Heart left ventricle (tissue), 16 donors: Measurements from ENCODE around the gene CNPY1. TPM values are rescaled to one million over a fixed set of nuclear protein-coding genes. Genes with fewer than 3 reads are reported as not detected.

Source experiments
- ATAC-seq, 4 donors: fragments of 200-7000 bp; cut with Tn5 transposase; one replicate each; pipeline ENCODE4 v1.9.1; 2020 to 2022; ENCODE audit warnings: moderate library complexity in 4 of 4, mild to moderate bottlenecking in 3 of 4, moderate number of reproducible peaks in 1 of 4
- DNase-seq, 5 donors: peaks; one replicate each; pipeline ENCODE4 v3.0.0-alpha.2; 2020
- H3K27ac ChIP-seq, 12 donors: fragments of 200-600 bp; sonication (generic) in 4 of 12; one replicate each; pipeline versions ENCODE4 v1.5.0 to v1.8.0; 2016 to 2022; ENCODE audit warnings: mild to moderate bottlenecking in 2 of 12
- H3K27me3 ChIP-seq, 9 donors: fragments of 200-600 bp; sonication (generic) in 2 of 9; one replicate each; pipeline versions ENCODE4 v1.5.1 to v1.8.0; 2016 to 2022; ENCODE audit warnings: mild to moderate bottlenecking in 3 of 9
- H3K36me3 ChIP-seq, 9 donors: fragments of 200-600 bp; sonication (generic) in 2 of 9; one replicate each; pipeline versions ENCODE4 v1.5.0 to v1.8.0; 2018 to 2022; ENCODE audit warnings: mild to moderate bottlenecking in 2 of 9
- H3K4me1 ChIP-seq, 12 donors: fragments of 200-600 bp; sonication (generic) in 4 of 12; one replicate each; pipeline versions ENCODE4 v1.5.0 to v1.8.0; 2016 to 2022; ENCODE audit warnings: mild to moderate bottlenecking in 3 of 12
- H3K4me3 ChIP-seq, 12 donors: fragments of 200-600 bp; sonication (generic) in 4 of 12; one replicate each; pipeline versions ENCODE4 v1.5.0 to v1.8.0; 2017 to 2022; ENCODE audit warnings: mild to moderate bottlenecking in 9 of 12, moderate library complexity in 4 of 12
- H3K9me3 ChIP-seq, 12 donors: fragments of 200-600 bp; sonication (generic) in 4 of 12; one replicate each; pipeline versions ENCODE4 v1.5.0 to v1.8.0; 2016 to 2022; ENCODE audit warnings: mild to moderate bottlenecking in 1 of 12
- POLR2A ChIP-seq, 2 donors: fragments of 450-650 bp; IDR thresholded peaks; one replicate each; pipeline ENCODE4 v1.6.1; 2017; ENCODE audit warnings: antibody characterized with exemption in 2 of 2, mild to moderate bottlenecking in 2 of 2, moderate library complexity in 2 of 2
- WGBS, 4 donors: extraction: QIAGEN DNeasy Blood & Tissue Kit in 2 of 4; methylation state at CpG; one replicate each; pipeline versions ENCODE4 v1.1.5 to v1.1.7; 2013 to 2018; 5-methylcytosine and 5-hydroxymethylcytosine counted together
- intact Hi-C, 10 donors: fragments of 100-400 bp; cut with DNase I; formaldehyde crosslinking; loops; one replicate each; pipeline versions ENCODE4 v1.11.1 to v1.14.2; 2022
- polyA plus RNA-seq, 2 donors: library from polyadenylated mRNA; stranded (reverse); fragments of 200-250 nt; gene quantifications; one replicate each; pipeline ENCODE4 v1.2.3, GENCODE V29; 2013
- total RNA-seq, 9 donors: library from RNA; depleted of rRNA in 2 of 9; stranded (reverse); fragments of >200 nt in 2 of 9; fragmentation: NEBNext Ultra II Directional in 3 of 9; extraction: Animal tissue kit (Norgen Biotek cat#: 25700) in 3 of 9; gene quantifications; one replicate each; pipeline versions ENCODE4 v1.1.0 to v1.2.4, GENCODE V29; 2016 to 2023
- TF ChIP-seq, protein P1 (sequence below), 12 donors: fragments of 200-600 bp; sonication (generic) in 4 of 12; IDR thresholded peaks; one replicate each; pipeline versions ENCODE4 v1.5.0 to v1.8.0; 2018 to 2022; ENCODE audit warnings: antibody characterized with exemption in 12 of 12, mild to moderate bottlenecking in 5 of 12
- donor health status: ischemic (EF 13 %, LVEDD 7.1; RV severe dilation, severe dysfunction).
- donor health status: healthy with polysubstance abuse.
- donor health status: DM: no; HTN: yes; CAD: no.
- donor health status: DM: no; HTN: no; CAD: no.
- donor health status: ischemic (EF 25% LVEDD 6.9; RV normal size, moderate dysfunction).
- donor health status: ischemic (EF 25% LVEDD 5.7; RV mildly dilated, moderate dysfunction).
- donor health status: healthy.
- donor health status: DM: yes; HTN: yes; CAD: no.
- donor health status: ischemic (EF 35%, LVEDD 5.7; RV mildly dilated, moderate dysfunction).
- donor health status: nonischemic (EF 11% LVEDD 7.7; RV severe dilation, severe dysfunction).
- donor health status: DM: yes; HTN: yes; CAD: no.
- donor health status: PGD.
- donor health status: ischemic (EF 29% LVEDD 5.4; RV normal size, mild dysfunction).
- donor health status: nonischemic (EF 23%, LVEDD 6.1; RV moderate dilation, normal function).

CNPY1 gene
- total and polyA plus RNA-seq, 11 donors = not detected

DNA sequence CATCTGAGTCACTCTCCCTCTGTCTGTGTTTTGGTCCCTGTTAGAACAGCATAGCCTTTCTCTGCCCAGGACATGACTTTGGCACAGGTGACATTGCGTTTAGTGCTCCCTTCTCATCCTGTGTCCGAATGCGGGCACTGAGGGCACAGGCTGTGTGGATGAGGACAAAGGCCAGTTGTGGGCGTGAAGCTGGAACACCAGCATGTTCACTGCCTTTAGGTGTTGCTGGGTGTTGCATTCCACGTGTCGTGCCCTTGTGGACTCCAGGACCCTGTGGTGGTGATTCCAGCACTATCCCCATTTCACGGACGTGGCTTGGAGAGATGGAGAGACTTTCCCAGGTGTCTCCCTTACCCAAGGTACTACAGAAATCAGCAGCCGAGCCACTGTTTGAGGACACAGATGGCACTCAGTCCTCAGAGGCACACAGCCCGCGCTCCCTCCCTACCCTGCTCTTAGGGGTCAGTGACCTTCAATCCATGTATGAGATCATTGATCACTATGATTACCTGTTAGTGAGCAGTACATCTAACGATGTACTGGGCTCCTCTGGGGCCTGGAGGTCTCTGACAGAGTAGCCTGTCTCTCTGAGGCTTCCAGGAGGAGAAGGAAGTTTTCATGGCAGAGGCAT is 917 bp upstream of the CNPY1 start:
- H3K27me3 ChIP-seq = peaks cover 0 to 33% (median 0%) of the 10 kb centered on the region in 9 donors
- H3K4me3 ChIP-seq = no peak overlapping the region
- DNase-seq = no peak
- ATAC-seq = no peak
- intact Hi-C loops = no loop called here
- peaks cover 0 to 2% (median 0%) of the 10 kb centered on the region in 12 donors for H3K9me3 ChIP-seq
- H3K27ac ChIP-seq = no peak overlapping the region
- WGBS, 4 donors = 85 to 90% (median 86%) methylated on average over 12 of the region's 12 CpGs
- H3K36me3 ChIP-seq = no peaks in the 10 kb centered on the region
- no peak for TF ChIP-seq POLR2A (IDR thresholded peaks at IDR 0.05)
- TF ChIP-seq, protein P1, sequence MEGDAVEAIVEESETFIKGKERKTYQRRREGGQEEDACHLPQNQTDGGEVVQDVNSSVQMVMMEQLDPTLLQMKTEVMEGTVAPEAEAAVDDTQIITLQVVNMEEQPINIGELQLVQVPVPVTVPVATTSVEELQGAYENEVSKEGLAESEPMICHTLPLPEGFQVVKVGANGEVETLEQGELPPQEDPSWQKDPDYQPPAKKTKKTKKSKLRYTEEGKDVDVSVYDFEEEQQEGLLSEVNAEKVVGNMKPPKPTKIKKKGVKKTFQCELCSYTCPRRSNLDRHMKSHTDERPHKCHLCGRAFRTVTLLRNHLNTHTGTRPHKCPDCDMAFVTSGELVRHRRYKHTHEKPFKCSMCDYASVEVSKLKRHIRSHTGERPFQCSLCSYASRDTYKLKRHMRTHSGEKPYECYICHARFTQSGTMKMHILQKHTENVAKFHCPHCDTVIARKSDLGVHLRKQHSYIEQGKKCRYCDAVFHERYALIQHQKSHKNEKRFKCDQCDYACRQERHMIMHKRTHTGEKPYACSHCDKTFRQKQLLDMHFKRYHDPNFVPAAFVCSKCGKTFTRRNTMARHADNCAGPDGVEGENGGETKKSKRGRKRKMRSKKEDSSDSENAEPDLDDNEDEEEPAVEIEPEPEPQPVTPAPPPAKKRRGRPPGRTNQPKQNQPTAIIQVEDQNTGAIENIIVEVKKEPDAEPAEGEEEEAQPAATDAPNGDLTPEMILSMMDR (IDR thresholded peaks at IDR 0.05) = no peak
- H3K4me1 ChIP-seq = no peaks in the 10 kb centered on the region

DNA sequence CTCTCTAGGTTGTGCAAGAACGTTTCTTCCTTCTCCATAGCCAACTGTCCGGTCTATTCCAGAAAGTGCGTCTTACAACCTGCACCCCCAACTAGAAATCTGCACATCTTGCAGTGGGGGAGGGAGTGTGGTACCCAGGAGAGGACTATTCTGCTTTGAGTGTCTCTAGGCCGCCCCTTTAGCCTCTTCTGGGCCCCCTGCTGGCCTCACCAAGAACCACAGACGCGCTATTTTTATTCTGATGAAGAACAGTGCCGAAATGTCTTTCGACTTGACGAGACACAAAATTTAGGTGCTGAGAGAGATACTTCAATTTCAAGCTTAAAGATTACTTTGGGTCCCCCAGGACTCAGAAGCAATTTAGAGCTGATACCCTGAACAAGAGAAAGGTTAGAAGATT is 1.0 kb downstream of the CNPY1 start:
- Histone ChIP-seq H3K4me3 (no peak overlapping the region), H3K36me3 (no peaks in the 10 kb centered on the region), H3K27ac (no peak overlapping the region), H3K27me3 (peaks cover 0 to 35% (median 3%) of the 10 kb centered on the region in 9 donors), H3K9me3 (no peaks in the 10 kb centered on the region), H3K4me1 (no peaks in the 10 kb centered on the region)
- 81 to 85% (median 83%) methylated on average over 9 of the region's 9 CpGs for WGBS, 4 donors
- intact Hi-C loops = no loop called here
- DNase-seq (no peak), ATAC-seq (no peak)
- TF ChIP-seq, protein P1 (IDR thresholded peaks at IDR 0.05) = no peak
- TF ChIP-seq POLR2A (IDR thresholded peaks at IDR 0.05) = no peak

- Histone ChIP-seq H3K36me3 (no peaks in the 10 kb centered on the region), H3K9me3 (no peaks in the 10 kb centered on the region), H3K27ac (no peak overlapping the region), H3K4me3 (no peak overlapping the region), H3K27me3 (peaks cover 0 to 41% (median 3%) of the 10 kb centered on the region in 9 donors), H3K4me1 (no peaks in the 10 kb centered on the region)
- TF ChIP-seq, protein P1 (IDR thresholded peaks at IDR 0.05) = no peak
- TF ChIP-seq POLR2A (IDR thresholded peaks at IDR 0.05) = no peak
- WGBS, 4 donors = 73 to 85% (median 79%) methylated on average over 7 of the region's 7 CpGs
- ATAC-seq (no peak), DNase-seq (no peak)
- intact Hi-C loops = no loop called here
Observed at GRCh38 chr7:155544485-155544884, 1.9 kb downstream of the CNPY1 start.

GRCh38 chr7:155543926-155544325 is 2.4 kb downstream of the CNPY1 start:
- Histone ChIP-seq H3K4me3 (no peak overlapping the region), H3K36me3 (no peaks in the 10 kb centered on the region), H3K9me3 (no peaks in the 10 kb centered on the region), H3K4me1 (no peaks in the 10 kb centered on the region), H3K27ac (no peak overlapping the region), H3K27me3 (peaks cover 0 to 46% (median 7%) of the 10 kb centered on the region in 9 donors)
- intact Hi-C loops = no loop called here
- DNase-seq (no peak), ATAC-seq (no peak)
- no peak for TF ChIP-seq POLR2A (IDR thresholded peaks at IDR 0.05)
- TF ChIP-seq, protein P1 (IDR thresholded peaks at IDR 0.05) = no peak
- 83 to 88% (median 86%) methylated on average over 9 of the region's 9 CpGs for WGBS, 4 donors
